Measurements from ENCODE around the gene METTL3. TPM values are rescaled to one million over a fixed set of nuclear protein-coding genes. Genes with fewer than 3 reads are reported as not detected.

Gene METTL3
- total and polyA plus RNA-seq, 2 of the 13 experiments (the other 11 are each of a cell fraction or from before 2014, with no cell fraction given): 123 to 130 TPM

DNA sequence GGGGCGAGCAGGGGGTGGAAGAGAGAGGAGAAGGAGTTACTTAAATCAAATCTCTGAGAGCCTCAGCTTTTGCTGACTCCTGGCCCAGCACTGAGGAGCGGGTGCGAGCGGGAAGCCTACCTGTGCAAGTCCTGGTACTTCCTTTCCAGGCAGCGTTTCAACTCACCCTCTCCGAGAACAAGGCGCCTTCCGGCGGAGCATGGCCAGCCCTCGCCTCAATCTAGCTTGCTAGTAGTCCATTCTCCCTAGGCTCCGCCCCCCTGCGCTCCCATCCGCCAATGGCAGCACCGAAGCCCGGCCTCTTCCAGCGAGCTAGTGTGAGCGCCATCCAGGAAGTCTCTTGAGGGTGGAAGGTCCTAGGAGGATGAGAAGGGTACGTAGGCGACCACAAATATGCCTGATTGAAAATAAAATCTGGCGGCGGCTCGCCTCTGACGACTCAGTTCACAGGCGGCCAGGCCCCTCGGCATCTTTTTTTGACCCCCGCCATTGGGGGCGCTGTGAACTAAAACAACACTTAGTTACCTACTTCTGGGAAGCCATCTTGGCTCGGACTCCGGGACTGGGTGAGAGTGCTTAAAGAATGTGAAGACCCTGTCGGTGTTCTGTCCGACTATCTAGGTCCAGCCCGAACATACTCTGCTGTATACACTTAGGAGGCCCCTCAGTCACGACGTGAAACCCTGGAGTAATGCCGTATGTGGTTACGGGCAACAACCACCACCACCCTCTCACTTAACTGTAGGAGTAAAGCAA, 55.0 kb downstream of the METTL3 start, which contains the start of gene CHD8 (continued):
- TF ChIP-seq ZNF777 (CRISPR knock-in tag; IDR thresholded peaks at IDR 0.05): peak; percentile 48; the same call in 1 of the 2 replicates
- TF ChIP-seq, protein P1, sequence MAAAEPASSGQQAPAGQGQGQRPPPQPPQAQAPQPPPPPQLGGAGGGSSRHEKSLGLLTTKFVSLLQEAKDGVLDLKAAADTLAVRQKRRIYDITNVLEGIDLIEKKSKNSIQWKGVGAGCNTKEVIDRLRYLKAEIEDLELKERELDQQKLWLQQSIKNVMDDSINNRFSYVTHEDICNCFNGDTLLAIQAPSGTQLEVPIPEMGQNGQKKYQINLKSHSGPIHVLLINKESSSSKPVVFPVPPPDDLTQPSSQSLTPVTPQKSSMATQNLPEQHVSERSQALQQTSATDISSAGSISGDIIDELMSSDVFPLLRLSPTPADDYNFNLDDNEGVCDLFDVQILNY (CRISPR knock-in tag; conservative IDR thresholded peaks at IDR 0.05): no peak
- no peak for TF ChIP-seq FOXM1 (CRISPR knock-in tag; IDR thresholded peaks at IDR 0.05)
- TF ChIP-seq ZNF180 (CRISPR knock-in tag; IDR thresholded peaks at IDR 0.05; ENCODE audit: borderline replicate concordance, low read depth): no peak
- no peak; the same call in 1 of the 2 replicates for TF ChIP-seq KLF11 (CRISPR knock-in tag; IDR thresholded peaks at IDR 0.05)
- peak; percentile 95 for TF ChIP-seq ZNF816 (CRISPR knock-in tag; IDR thresholded peaks at IDR 0.05; ENCODE audit: borderline replicate concordance)
- TF ChIP-seq ZNF124 (CRISPR knock-in tag; IDR thresholded peaks at IDR 0.05): 0 out of 2 replicates have a peak, but pooled peaks have one; percentile 68
- no peak; the same call in 1 of the 2 replicates for TF ChIP-seq ZNF746 (CRISPR knock-in tag; IDR thresholded peaks at IDR 0.05)
- 0 out of 2 replicates have a peak, but pooled peaks have one; percentile 18 for TF ChIP-seq ZNF225 (CRISPR knock-in tag; IDR thresholded peaks at IDR 0.05)
- peak; percentile 22; the same call in 1 of the 2 replicates for TF ChIP-seq TGIF2 (CRISPR knock-in tag; IDR thresholded peaks at IDR 0.05)
- TF ChIP-seq SATB2 (CRISPR knock-in tag; IDR thresholded peaks at IDR 0.05): 0 out of 2 replicates have a peak, but pooled peaks have one; percentile 31
- TF ChIP-seq EEA1 (CRISPR knock-in tag; IDR thresholded peaks at IDR 0.05; ENCODE audit: borderline replicate concordance): no peak
- no peak; the same call in 1 of the 2 replicates for TF ChIP-seq KLF9 (CRISPR knock-in tag; IDR thresholded peaks at IDR 0.05; ENCODE audit: low read depth)
- TF ChIP-seq PRMT3 (CRISPR knock-in tag; IDR thresholded peaks at IDR 0.05; ENCODE audit: borderline replicate concordance, low read depth): no peak
- TF ChIP-seq, protein P2, sequence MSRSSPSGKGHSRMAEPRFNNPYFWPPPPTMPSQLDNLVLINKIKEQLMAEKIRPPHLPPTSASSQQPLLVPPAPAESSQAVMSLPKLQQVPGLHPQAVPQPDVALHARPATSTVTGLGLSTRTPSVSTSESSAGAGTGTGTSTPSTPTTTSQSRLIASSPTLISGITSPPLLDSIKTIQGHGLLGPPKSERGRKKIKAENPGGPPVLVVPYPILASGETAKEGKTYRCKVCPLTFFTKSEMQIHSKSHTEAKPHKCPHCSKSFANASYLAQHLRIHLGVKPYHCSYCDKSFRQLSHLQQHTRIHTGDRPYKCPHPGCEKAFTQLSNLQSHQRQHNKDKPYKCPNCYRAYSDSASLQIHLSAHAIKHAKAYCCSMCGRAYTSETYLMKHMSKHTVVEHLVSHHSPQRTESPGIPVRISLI (CRISPR knock-in tag; IDR thresholded peaks at IDR 0.05; ENCODE audit: borderline replicate concordance): no peak
- 0 out of 2 replicates have a peak, but pooled peaks have one; percentile 30 for TF ChIP-seq TSC22D2 (CRISPR knock-in tag; IDR thresholded peaks at IDR 0.05; ENCODE audit: borderline replicate concordance)
- TF ChIP-seq, protein P3, sequence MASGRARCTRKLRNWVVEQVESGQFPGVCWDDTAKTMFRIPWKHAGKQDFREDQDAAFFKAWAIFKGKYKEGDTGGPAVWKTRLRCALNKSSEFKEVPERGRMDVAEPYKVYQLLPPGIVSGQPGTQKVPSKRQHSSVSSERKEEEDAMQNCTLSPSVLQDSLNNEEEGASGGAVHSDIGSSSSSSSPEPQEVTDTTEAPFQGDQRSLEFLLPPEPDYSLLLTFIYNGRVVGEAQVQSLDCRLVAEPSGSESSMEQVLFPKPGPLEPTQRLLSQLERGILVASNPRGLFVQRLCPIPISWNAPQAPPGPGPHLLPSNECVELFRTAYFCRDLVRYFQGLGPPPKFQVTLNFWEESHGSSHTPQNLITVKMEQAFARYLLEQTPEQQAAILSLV (CRISPR knock-in tag; IDR thresholded peaks at IDR 0.05; ENCODE audit: borderline replicate concordance): peak; percentile 74; the same call in 1 of the 2 replicates
- no peak for TF ChIP-seq RARG (CRISPR knock-in tag; IDR thresholded peaks at IDR 0.05; ENCODE audit: low read depth)
- TF ChIP-seq, protein P4, sequence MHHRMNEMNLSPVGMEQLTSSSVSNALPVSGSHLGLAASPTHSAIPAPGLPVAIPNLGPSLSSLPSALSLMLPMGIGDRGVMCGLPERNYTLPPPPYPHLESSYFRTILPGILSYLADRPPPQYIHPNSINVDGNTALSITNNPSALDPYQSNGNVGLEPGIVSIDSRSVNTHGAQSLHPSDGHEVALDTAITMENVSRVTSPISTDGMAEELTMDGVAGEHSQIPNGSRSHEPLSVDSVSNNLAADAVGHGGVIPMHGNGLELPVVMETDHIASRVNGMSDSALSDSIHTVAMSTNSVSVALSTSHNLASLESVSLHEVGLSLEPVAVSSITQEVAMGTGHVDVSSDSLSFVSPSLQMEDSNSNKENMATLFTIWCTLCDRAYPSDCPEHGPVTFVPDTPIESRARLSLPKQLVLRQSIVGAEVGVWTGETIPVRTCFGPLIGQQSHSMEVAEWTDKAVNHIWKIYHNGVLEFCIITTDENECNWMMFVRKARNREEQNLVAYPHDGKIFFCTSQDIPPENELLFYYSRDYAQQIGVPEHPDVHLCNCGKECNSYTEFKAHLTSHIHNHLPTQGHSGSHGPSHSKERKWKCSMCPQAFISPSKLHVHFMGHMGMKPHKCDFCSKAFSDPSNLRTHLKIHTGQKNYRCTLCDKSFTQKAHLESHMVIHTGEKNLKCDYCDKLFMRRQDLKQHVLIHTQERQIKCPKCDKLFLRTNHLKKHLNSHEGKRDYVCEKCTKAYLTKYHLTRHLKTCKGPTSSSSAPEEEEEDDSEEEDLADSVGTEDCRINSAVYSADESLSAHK (CRISPR knock-in tag; IDR thresholded peaks at IDR 0.05; ENCODE audit: borderline replicate concordance): no peak
- peak; percentile 95; the same call in 1 of the 3 replicates for TF ChIP-seq MXI1 (IDR thresholded peaks at IDR 0.05; ENCODE audit: borderline replicate concordance, low read depth, low read length)
- TF ChIP-seq ZFP37 (CRISPR knock-in tag; IDR thresholded peaks at IDR 0.05; ENCODE audit: borderline replicate concordance): no peak
- no peak for TF ChIP-seq RAD51 (IDR thresholded peaks at IDR 0.05; ENCODE audit: borderline replicate concordance)
- 0 out of 2 replicates have a peak, but pooled peaks have one; percentile 23 for TF ChIP-seq ZNF232 (CRISPR knock-in tag; IDR thresholded peaks at IDR 0.05; ENCODE audit: borderline replicate concordance)
- TF ChIP-seq ZNF253 (CRISPR knock-in tag; IDR thresholded peaks at IDR 0.05; ENCODE audit: borderline replicate concordance): no peak
- TF ChIP-seq TCF7 (IDR thresholded peaks at IDR 0.05; ENCODE audit: low read depth): 0 out of 2 replicates have a peak, but pooled peaks have one; percentile 38
